Epidermal melanocyte (primary cell): ENCODE measurements around the gene TCERG1L.
"Not testable (repeated sequence)": the region's sequence is repeated elsewhere in the genome, so short reads cannot be mapped to it uniquely, and the experiment has no call there.

Experiments used
- DNase-seq: peaks from one replicate; pipeline ENCODE4 v3.0.0; 2011; ENCODE audit warnings: low spot score; ENCODE audit not compliant: insufficient read length

The TCERG1L gene

DNA sequence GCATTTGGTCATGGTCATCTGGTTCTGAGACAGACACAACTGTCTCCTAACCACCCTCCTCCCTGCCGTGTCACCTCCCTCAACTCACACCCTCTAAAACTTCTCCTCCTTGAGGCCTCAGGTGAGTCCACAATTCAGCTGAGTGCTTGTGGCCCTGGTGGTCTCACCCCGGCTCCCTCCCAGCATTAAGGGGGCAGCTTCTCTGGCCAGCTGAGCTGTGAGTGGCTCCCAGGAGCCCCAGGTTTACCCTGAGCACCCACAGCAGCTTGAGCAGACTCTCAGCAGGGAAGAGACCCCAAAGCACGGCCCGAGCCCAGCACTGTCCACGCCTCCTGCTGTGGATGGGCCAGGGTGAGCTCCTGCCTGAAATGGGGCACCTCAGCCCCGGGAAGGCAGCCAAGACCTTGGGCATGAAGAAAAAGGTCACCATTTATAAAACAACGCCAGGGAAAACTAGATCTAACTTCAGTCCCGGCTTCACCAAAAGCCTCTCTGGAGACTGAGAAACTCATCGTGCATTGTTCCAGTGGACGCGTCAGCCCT, 201.2 kb downstream of the TCERG1L start:
- DNase-seq = no peak

DNA sequence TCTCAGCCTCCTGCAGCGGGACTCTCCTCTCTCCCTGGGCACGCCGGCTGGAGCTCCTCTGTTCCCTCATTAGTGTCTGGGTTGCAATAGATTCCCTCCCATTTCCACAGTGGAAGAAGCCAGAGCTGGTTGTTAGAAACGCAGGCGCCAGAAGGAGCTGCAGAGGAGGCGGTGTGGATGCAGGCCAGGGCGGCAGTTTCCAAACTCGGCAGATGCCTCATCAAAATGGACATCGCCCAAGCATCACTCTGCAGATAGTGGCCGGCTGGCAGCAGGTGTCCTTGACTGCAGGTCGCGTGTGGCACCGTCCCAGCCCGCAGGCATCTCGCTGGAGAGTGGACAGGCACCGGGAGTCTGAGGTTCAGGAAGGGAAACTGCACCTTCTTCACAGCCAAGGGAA, 201.8 kb downstream of the TCERG1L start:
- DNase-seq = no peak

DNA sequence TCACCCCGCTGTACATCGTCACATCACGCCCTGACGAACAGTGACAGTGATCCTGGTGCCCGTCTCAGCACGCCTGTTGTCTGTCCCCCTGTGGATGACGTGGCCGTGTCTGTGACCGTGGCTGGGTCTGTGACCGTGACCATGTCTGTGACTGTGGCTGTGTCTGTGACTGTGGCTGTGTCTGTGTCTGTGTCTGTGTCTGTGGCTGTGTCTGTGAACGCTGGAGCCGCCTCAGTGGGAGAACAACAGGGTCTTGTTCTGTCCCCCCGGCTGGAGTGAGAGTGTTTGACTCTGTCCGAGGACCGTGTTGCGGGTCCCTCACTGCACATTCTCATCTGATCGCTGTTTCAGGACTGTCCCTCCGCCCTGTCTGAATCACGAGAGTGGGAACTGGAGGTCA, 202.2 kb downstream of the TCERG1L start:
- DNase-seq = no peak

DNA sequence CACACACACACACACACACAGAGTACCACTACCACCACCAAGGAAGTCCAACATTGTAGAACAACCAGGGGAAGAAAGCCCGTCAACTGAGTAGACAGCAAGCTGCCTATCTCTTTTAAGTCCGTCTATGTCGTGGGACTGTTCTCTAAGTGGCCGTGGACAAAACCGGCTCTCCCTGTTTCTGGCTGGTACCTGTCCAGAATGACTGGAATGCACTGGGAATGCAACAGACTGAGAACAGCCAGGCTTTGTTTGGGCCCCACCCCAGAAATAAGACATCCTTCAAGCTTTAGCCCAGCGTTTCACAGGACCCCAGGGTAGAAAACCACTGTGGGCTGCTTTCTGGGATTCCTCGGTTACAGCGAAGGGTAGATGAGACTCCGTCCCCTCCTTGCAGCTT, 203.6 kb downstream of the TCERG1L start:
- DNase-seq = no peak

DNA sequence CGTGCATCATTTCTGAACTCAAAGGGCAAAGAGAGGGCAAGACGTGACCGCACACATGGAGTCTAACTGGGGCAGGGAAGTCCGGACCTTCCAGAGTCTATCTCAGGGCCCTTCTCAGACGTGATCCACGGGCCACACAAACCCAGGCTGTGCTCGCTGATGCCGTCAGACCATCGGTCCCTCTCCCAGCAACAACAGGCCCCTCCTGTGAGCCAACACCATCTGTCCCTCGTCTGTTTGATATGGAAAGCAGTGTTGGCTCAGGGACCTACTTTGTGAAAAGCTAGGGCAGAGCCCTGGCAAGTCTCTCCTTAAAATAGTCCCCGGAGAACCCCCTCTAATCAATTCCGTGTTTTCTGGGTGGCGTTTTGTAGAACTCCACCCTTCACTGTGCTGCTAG, 208.8 kb downstream of the TCERG1L start:
- DNase-seq = no peak

DNA sequence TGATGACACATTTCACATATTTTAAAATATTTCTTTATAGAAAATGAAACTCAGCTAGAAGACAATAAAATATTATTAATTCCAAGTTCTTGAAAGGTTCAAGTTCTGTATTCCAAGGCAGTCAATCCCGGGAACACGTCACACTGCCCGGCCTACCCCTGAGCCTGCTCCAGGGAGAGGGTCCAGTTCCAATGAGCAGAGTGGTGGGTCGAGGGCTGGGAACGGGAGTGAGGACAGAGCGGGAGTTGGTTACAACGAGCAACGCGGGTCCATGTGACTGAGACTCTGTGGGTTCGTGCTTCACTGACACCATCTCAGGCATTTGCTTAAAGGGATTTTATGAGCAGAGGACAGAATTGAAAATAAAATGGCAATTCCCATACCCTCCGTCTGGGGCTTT, 209.4 kb downstream of the TCERG1L start:
- no peak for DNase-seq

DNA sequence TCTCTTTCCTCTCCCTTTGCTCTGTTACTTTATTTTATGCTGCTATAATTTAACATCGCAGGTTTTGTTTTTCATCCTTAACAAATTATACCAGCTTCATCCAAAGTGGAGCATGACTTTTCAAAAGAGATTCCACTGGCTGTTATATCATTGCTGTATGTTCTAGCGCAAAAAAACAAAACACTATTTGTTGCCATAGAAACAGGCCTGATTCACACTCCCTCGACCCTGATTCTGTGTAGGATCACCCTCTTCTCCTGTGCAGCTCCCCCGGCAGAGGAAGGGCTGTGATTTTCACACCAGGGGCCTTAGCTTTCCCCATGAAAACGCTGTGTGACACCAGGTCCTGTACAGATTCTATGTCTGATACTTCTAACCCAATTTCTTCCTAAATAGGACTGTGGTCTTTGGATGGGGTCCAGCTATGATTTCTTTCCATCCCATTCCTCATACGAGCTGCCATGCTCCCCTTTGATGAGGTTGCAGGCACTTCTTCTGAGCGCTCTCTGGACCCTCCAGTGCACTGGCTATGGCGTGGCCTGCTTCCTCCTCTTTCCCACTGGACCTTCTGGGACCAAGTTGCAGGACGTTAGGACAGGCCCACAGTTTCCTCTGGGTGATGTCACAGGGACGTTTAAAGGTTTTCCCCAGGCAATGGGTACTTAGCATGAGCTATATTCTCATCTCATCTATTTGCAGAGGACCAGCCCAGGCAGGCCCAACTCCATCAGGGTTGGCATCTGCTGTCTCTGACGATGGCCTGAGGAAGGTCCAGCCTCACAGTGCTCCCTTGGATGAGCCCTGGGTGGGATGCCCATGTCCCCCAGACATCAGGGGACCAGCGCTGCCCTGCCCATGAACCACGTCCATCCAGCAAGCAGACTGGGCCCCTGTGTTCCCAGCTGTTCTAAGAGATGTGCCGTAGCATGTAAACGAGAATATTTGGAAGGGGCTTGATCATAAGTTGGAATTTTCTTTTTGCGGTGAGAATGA, 210.8 kb downstream of the TCERG1L start:
- DNase-seq = not testable (repeated sequence)

DNA sequence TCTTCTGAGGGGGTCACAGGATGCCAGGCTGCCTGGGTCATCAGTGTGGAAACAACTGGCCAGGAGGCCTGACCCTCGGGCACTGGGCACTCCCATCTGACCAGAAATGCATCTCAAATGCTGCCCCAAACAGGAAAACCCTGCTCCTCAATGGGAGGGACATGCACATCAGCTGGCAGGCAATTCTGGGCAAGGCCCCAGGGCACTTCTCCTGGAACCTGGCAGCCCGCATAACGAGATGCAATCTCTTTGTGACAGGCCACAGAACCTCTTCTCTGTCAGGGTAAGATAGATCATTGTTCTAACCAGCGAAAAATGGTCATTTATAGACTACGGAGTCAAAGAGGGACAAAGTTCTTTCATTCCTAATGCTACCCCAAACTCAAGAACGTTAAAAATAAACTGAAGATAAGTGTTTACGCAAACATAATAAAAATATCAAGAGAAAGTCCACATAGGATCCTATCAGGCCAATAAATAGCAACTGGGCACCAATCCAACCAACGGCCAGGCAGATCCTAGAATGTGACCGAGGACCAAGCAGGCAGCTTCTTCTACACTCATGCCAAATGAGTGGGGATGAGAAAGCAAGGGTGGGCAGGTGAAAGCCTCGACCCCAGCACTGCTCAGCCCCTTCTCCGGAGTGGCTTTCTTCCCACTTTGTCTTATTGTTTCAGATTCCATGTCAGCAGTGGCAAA, 212.3 kb downstream of the TCERG1L start:
- DNase-seq = no peak

DNA sequence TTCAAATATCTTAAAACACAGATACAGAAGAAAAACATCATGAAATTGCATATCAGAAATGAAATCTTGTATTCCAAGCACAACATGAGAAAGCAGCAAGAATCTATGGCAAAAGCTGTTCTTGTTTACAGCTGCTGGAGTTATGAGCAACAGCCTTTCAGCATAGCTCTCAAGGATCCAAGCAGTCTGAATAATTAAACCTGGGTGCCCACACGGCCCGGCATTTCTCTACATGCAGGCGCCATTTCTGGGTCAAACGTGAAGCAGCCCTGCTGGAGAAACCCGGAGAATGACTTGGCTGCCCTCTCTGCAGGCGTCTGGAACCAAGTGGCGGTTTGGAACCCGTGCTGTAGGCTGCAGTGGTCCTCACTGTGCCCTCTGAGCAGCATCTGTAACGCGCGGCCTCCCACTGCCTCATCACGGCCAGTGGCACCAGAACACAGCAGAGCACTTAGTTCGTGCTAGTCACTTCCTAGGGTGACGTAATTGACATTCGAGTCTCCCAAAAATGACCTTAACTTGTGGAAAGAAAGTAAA, 213.0 kb downstream of the TCERG1L start:
- DNase-seq = no peak

DNA sequence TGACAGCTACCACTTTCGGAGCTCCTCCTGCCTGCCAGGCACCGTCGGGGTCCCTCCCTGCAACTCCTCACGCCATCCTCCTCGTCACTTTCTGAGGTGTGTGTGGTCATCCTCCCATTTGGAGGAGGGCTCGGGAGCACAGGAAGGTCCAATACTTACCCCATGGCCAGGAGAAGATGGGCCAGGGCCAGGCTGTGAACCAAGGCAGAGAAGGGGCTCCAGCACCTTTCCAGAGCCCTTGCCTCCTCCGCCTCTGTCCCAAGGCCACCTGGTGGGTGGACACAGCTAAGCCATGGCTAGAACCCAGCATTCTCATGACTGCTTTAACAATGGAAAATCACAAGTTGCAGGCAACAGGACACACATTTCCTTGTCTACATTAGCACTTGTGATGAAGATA, 215.5 kb downstream of the TCERG1L start:
- DNase-seq = no peak

DNA sequence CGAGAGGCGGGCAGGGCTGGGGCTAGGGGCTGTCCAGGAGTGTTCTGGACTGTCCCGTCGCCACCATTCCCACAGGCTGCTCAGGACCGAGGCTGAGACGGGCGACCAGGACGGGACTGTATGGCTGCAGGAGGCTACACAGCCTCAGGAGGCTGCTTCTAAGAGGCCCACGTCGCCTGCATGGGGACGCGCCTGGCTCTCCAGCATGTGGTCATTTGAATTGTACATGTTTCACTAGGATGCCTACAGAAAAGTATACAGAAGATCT, 216.3 kb downstream of the TCERG1L start:
- no peak for DNase-seq

DNA sequence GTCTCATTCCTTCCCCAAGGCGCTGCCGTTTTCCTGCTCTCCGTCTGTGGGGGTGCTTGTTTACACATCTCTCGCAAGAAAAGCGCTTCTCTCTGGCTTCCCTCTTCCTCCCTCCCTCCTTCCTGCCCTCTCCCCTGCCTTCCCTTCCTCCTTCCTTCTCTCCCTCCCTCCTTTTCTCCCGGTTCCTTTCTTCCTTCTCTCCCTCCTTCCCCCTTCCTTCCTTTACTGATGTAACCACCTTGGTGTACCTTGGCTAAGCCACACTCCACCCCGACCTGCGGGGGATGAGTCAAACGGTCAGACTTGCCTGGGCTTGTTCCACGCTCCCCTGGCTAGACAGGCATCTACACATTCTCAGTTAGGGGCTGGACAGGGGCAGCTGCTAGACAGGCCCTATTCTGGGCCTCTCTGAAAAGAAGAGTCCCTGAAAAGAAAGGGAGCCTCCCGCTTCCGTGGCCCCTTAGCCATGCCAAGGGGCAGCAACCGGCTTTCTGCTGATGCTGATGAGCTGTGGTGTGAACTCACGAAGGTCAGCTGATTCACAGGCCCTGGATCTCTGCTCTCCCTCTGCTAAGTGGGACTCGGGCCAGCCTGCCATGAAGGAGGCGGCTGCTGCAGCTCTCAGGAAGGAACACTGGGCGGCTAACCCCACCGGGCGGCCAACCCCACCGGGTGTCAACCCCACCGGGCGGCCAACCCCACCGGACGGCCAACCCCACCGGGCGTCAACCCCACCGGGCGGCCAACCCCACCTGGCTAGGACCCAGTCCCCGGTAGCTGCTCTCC, 216.8 kb downstream of the TCERG1L start:
- no peak for DNase-seq

DNA sequence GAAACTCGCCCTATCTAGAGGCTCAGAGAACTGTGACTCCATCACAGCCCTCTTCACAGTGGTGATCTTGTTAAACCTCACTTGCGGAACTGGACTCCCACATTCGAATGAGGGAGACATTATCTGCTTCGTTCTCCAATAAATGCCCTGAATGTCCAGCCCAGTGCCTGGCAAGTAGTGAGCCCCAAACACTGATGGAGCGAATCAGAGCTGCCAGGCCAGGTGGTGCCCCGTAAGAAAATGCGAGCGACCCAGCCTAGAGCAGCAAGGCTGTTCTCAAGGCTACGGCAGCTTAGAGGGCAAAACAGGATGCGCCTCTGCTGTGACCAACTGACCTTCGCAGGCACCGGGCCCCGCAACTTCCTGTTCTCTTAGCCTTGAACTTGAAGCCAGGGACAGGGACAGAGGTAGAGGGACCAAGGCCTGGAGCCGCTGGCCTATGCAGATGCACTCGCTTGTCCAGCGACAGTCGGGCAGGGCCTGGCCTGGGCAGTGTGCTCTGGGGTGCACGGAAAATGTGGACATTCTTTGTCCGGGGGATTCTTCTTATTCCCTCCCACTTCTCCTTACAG, 217.6 kb downstream of the TCERG1L start:
- DNase-seq = no peak

DNA sequence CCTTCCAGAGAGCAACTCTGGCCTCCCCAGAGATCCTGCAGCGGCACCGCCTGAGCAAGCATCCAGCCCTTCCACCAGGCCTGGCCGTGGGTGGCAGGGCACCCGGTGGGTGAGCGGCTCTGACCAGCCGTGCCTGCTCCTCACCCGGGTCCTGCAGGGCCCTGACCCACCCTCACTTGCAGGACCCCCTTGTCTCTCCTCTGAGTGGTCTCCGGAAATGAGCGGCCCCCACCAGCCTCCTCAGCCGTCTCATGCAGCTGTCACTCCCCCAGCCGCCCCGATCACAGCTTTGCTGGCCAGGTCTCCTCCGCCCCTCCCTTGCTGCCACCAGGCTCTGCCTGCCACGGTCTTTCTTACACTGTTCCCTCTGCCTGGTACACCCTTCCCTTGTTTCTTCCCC, 218.2 kb downstream of the TCERG1L start:
- no peak for DNase-seq

DNA sequence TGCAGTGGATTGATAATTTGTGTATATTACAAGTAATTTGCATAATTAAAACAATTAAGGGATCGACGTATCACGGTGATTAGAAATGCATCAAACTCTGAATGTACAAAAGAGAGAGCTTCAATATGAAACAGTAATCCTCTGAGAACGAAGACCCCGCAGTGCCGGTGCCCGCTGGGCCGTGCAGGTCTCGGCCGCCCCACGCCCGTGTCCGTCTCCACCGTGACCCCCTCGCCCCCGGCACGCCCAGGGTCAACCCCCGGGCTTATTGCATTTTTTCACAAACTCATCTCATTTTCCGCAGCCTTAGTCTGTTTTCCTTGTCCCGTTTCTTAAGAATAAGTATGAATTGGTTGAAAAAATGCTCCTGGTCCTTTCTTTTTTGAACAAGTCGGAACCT, 218.6 kb downstream of the TCERG1L start:
- no peak for DNase-seq

DNA sequence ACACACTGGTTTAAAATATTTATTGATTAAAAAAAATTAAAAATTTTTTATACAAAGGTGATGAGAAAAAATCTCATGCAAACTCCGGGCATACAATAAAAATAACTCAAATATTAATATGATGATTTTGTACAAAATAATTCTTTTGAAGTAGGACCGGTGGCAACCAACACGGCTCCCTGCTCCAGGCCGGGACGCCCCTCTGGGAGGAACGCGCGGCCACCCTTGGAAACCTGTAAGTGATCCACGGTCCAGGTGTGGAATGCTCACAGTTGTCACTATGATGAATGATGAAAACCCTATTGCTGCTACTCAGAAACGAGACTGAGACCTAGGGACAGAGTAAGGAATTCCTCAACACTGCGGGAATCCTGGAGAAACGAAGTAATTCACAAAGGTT, 219.1 kb downstream of the TCERG1L start:
- DNase-seq = no peak

DNA sequence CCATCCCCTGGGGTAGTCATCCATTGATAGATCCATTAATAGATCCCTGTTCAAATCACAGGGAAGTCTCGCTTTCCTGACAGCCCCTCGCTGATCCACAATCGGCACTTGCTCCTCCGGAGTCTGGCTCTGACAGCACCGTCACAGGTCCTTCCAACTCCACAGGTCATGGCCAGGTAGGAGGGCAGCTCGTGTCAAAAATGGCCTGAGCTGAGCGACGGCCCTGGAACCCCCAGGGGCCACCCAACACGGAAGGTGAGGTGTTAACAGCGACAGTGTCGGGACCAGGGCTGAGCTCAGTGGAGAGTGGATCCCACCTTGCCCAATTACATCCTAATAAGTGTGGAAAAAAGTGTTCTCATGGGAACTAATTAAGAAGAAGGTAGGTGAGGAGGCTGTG, 219.8 kb downstream of the TCERG1L start:
- DNase-seq = no peak

DNA sequence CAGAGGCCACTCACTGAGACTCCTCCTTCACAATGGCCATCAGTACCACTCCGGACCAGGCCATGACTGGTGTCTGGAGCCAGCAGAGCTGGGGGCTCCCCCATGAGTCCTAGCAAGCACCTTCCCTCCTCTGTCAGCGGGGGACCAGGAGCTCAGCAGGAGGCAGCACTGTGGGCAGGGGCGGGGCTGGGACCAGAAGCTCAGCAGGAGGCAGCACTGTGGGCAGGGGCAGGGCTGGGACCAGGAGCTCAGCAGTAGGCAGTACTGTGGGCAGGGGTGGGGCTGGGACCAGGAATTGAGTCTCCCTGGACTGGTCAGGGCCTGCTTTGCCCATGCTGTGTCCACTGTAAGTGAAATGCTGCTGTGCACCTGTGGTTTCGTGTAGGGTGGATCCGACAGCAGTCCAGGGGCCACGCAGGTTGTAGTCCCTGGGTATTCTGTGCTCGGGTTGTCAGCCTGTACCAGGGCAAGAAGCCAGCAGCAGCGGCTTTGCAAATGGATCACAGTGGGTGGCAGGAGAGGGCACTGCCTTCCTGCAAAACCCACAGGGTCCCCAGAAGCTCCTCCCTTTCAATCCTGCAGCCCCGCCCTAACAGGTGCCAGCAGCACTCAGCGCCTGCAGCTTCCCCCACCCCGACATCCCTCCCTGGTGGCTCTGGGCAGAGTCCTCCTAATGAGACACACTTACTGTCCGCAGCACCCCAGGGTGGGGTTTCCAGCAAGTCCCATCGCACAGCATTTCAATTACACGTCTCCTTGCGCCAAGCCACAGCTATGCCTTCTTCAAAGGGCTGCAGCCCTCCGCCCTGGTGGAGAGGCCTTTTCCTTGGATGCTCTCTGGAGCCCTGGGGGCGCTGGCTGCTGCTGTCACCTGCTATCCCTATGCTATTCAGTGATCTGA, 220.5 kb downstream of the TCERG1L start:
- no peak for DNase-seq

DNA sequence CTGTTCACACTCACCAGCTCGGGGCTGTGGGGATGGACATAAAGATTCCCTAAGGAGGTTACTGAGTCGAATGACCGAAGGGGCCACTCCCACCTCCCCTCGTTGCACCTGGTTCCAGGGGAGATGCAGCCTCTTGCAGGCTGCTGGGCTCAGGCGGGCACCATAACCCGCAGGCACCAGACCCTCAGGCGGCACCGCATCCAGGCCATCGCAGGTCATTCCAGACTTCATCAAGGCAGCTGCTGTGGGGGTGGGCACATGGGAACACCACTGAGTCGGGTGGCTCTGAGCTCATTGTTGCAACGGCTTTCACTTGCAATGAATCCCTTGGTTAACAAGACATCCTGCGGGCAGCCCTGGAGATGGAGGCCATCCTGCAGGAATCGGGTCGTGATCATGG, 221.7 kb downstream of the TCERG1L start:
- DNase-seq = no peak

DNA sequence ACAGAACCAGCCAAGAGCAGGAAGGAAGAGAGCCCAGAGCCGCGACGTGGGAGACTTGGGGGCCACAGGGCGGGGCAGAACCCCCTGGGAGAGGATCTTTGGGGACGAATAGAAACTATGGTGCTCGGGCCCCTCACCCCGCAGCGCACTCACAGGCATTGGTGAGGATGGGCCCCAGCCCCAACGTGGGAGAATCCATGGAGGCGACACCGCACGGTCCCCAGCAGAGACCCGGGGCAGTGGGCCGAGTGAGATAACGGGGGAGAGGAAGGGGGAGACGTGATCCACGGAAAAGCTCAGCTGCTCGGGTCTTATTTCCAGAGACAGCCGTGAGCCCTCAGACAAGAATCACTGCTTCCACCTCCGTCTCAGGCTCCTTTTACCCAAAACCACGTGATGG, 222.4 kb downstream of the TCERG1L start:
- no peak for DNase-seq
